Endothelial cell of umbilical vein (primary cell): ENCODE data around the gene INO80D. TPM values are rescaled to one million over a fixed set of nuclear protein-coding genes. Genes with fewer than 3 reads are reported as not detected.

Experiments
- BruUV-seq: library from RNA; stranded (reverse); fragments of 400-500 nt; replicated peaks from 2 replicates; lab custom pipeline; 2021; lab: Mats Ljungman, UMichigan
- CTCF ChIA-PET: fragments of 300-600, 350-600 bp; sonication (Branson Sonifier 250); formaldehyde crosslinking; loops from one replicate; lab custom pipeline; 2021; ENCODE audit warnings: antibody characterized with exemption, inconsistent platforms; lab: Charles Lee
- POLR2A ChIA-PET: fragments of 300-600, 350-600 bp; sonication (Branson Sonifier 250); formaldehyde crosslinking; loops from one replicate; lab custom pipeline; 2021; ENCODE audit warnings: antibody characterized with exemption, inconsistent platforms; lab: Charles Lee
- DNase-seq: peaks from one replicate; pipeline ENCODE4 v3.0.0-alpha.2; 2011; ENCODE audit warnings: low read depth, low spot score
- FAIRE-seq: peaks from 2 replicates; lab custom pipeline; 2011; peaks lifted over from hg19 to GRCh38; lab: Jason Lieb, UNC
- H2AFZ ChIP-seq: 2 replicates; pipeline ENCODE4 v1.6.0; 2012; ENCODE audit warnings: low read depth, low read length, control low read depth, inconsistent platforms
- H3K27ac ChIP-seq: 2 replicates; pipeline ENCODE4 v1.5.1; 2011; ENCODE audit warnings: low read depth, mild to moderate bottlenecking, control low read depth, low read length, moderate library complexity; ENCODE audit not compliant: insufficient read depth
- H3K27me3 ChIP-seq, 2 experiments: 2 replicates each; pipeline versions ENCODE4 v1.6.0 to v1.6.1; 2011; ENCODE audit warnings: low read length in 2 of 2, mixed read lengths in 1 of 2; ENCODE audit not compliant: control insufficient read depth in 2 of 2, insufficient read depth in 2 of 2
- H3K36me3 ChIP-seq, 2 experiments: 2 replicates in 1 of 2; 3 replicates in 1 of 2; pipeline ENCODE4 v1.5.1; 2011; ENCODE audit warnings: low read length in 2 of 2, mild to moderate bottlenecking in 1 of 2, moderate library complexity in 1 of 2; ENCODE audit not compliant: control insufficient read depth in 2 of 2, insufficient read depth in 2 of 2; ENCODE audit errors: extremely low read depth in 1 of 2
- H3K4me1 ChIP-seq: 3 replicates; pipeline ENCODE4 v1.5.1; 2011; ENCODE audit warnings: mild to moderate bottlenecking, low read length; ENCODE audit not compliant: control insufficient read depth, insufficient read depth; ENCODE audit errors: extremely low read depth
- H3K4me2 ChIP-seq: 2 replicates; pipeline ENCODE4 v1.6.1; 2011; ENCODE audit warnings: low read length, control low read depth, mixed read lengths; ENCODE audit not compliant: insufficient read depth
- H3K4me3 ChIP-seq, 3 experiments: fragments of 200-600 bp in 1 of 3; sonication (generic), shearing (Covaris generic) in 1 of 3; replicated peaks in 1 of 3; 2 replicates each; pipeline ENCODE4 v1.5.1; 2011 to 2016; ENCODE audit warnings: control low read depth in 3 of 3, low read length in 3 of 3, mild to moderate bottlenecking in 2 of 3, inconsistent platforms in 1 of 3, low read depth in 1 of 3, moderate library complexity in 1 of 3; ENCODE audit not compliant: insufficient read depth in 1 of 3
- H3K79me2 ChIP-seq: 2 replicates; pipeline ENCODE4 v1.6.0; 2012; ENCODE audit warnings: low read length, inconsistent platforms; ENCODE audit not compliant: control insufficient read depth, insufficient read depth
- H3K9ac ChIP-seq: replicated peaks from 2 replicates; pipeline ENCODE3; 2011; ENCODE audit warnings: low read length, control low read depth; ENCODE audit not compliant: insufficient read depth; ENCODE audit errors: extremely low read depth
- H3K9me1 ChIP-seq: replicated peaks from 3 replicates; pipeline ENCODE4 v1.6.0; 2011; ENCODE audit warnings: mild to moderate bottlenecking, low read length; ENCODE audit not compliant: control insufficient read depth, insufficient read depth; ENCODE audit errors: extremely low read depth
- H3K9me3 ChIP-seq: replicated peaks from 2 replicates; pipeline ENCODE4 v1.5.1; 2012; ENCODE audit warnings: low read length, inconsistent platforms; ENCODE audit not compliant: control insufficient read depth, insufficient read depth
- H4K20me1 ChIP-seq: replicated peaks from 2 replicates; pipeline ENCODE3; 2011; ENCODE audit warnings: mild to moderate bottlenecking, low read length; ENCODE audit not compliant: control insufficient read depth, insufficient read depth; ENCODE audit errors: extremely low read depth
- CTCF ChIP-seq, 2 donors: IDR thresholded peaks; 1 replicate in 1 of 2; 2 replicates in 1 of 2; pipeline ENCODE4 v1.5.1; 2011; ENCODE audit warnings: low read length in 2 of 2, mild to moderate bottlenecking in 2 of 2, moderate library complexity in 2 of 2, control low read depth in 1 of 2, inconsistent platforms in 1 of 2, low read depth in 1 of 2; ENCODE audit not compliant: insufficient read depth in 1 of 2; ENCODE audit errors: extremely low read depth in 1 of 2
- EZH2 ChIP-seq: IDR thresholded peaks from 2 replicates; pipeline ENCODE4 v1.6.1; 2012; ENCODE audit warnings: borderline replicate concordance, low read depth, mild to moderate bottlenecking, moderate library complexity, low read length, inconsistent platforms; ENCODE audit not compliant: severe bottlenecking
- FOS ChIP-seq: IDR thresholded peaks from 2 replicates; pipeline ENCODE4 v1.6.1; 2011; ENCODE audit warnings: mild to moderate bottlenecking, low read length, moderate library complexity, borderline replicate concordance; ENCODE audit not compliant: insufficient read depth
- GATA2 ChIP-seq: IDR thresholded peaks from 2 replicates; pipeline ENCODE4 v1.7.0; 2011; ENCODE audit warnings: low read depth, mild to moderate bottlenecking, moderate library complexity, mixed read lengths, low read length; ENCODE audit not compliant: insufficient read length, insufficient read depth
- JUN ChIP-seq: IDR thresholded peaks from 2 replicates; pipeline ENCODE4 v1.6.1; 2011; ENCODE audit warnings: borderline replicate concordance, low read depth; ENCODE audit not compliant: insufficient read length, insufficient read depth
- MYC ChIP-seq: IDR thresholded peaks from one replicate; pipeline ENCODE4 v1.6.1; 2011; ENCODE audit warnings: mild to moderate bottlenecking, low read depth, low read length
- POLR2A ChIP-seq: IDR thresholded peaks from 2 replicates; pipeline ENCODE4 v1.6.1; 2012; ENCODE audit warnings: low read depth, mild to moderate bottlenecking, control low read depth, low read length
- POLR2AphosphoS5 ChIP-seq: IDR thresholded peaks from 2 replicates; pipeline ENCODE4 v1.6.1; 2012; ENCODE audit warnings: low read depth, mild to moderate bottlenecking, control low read depth, low read length, moderate library complexity; ENCODE audit not compliant: insufficient read depth
- dilution Hi-C: fragments of 300-500 bp; cut with MboI; formaldehyde crosslinking; loops from one replicate; pipeline ENCODE4 v1.15.0; 2019; ENCODE audit warnings: low sequenced_read_pairs; ENCODE audit not compliant: extremely low pct_ligation_motif_present
- intact Hi-C: fragments of 100-400 bp; cut with micrococcal nuclease; formaldehyde crosslinking; loops from one replicate; pipeline ENCODE4 v1.10.0; 2022
- polyA plus RNA-seq, 4 experiments: library from polyadenylated mRNA; depleted of rRNA in 3 of 4; stranded (reverse) in 3 of 4; unstranded in 1 of 4; fragments of >200 nt; gene quantifications; 2 replicates each; pipeline versions ENCODE4 v1.2.1 to v1.2.3, GENCODE V29; 2011 to 2012; ENCODE audit warnings: missing spikeins in 1 of 4
- total RNA-seq: library from RNA; stranded (reverse); gene quantifications from 2 replicates; pipeline ENCODE4 v1.2.3, GENCODE V29; 2021
- TF ChIP-seq, protein P1 (sequence below): IDR thresholded peaks from 2 replicates; pipeline ENCODE4 v1.6.1; 2011; ENCODE audit not compliant: insufficient read depth, insufficient read length

Gene INO80D
- total and polyA plus RNA-seq, 2 donors (not counting 3 experiments of a cell fraction or from before 2014, with no cell fraction given): 2.9 to 20.3 TPM

GRCh38 chr2:206127656-206128055 lies 41.7 kb upstream of the INO80D start:
- no peak overlapping the region for H3K27ac ChIP-seq
- no peaks in the 10 kb centered on the region for H4K20me1 ChIP-seq
- no peaks in the 10 kb centered on the region for H3K79me2 ChIP-seq
- H3K9ac ChIP-seq: no peak overlapping the region
- DNase-seq (no peak), FAIRE-seq (no peak)
- ChIA-PET POLR2A (no interaction called here), CTCF (no interaction called here)
- no peaks in the 10 kb centered on the region for H3K9me3 ChIP-seq
- H3K27me3 ChIP-seq: no peaks in the 10 kb centered on the region
- H3K9me1 ChIP-seq: no peaks in the 10 kb centered on the region
- H3K4me3 ChIP-seq: no peak overlapping the region
- H3K4me1 ChIP-seq: no peaks in the 10 kb centered on the region
- no TSS peak for BruUV-seq
- TF ChIP-seq GATA2 (no peak), POLR2AphosphoS5 (no peak), JUN (no peak), CTCF (IDR thresholded peaks at IDR 0.05; ENCODE audit: extremely low read depth in 1 of 2, insufficient read depth in 1 of 2, low read depth in 1 of 2, low read length in 2 of 2) (no peak), EZH2 (no peak), POLR2A (no peak), FOS (no peak), MYC (no peak)
- TF ChIP-seq, protein P1, sequence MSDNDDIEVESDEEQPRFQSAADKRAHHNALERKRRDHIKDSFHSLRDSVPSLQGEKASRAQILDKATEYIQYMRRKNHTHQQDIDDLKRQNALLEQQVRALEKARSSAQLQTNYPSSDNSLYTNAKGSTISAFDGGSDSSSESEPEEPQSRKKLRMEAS: no peak
- peaks cover 11 to 22% of the 10 kb centered on the region in 2 experiments for H3K36me3 ChIP-seq
- no peak overlapping the region for H2AFZ ChIP-seq
- H3K4me2 ChIP-seq: no peak overlapping the region
- dilution Hi-C loops (no loop called here), intact Hi-C loops (loop anchor here (2.0 kb wide), 1 partner anchor 41 kb away; the partner anchor contains the start of gene INO80D)
